Measurements from ENCODE around the gene PRELID1.
A peak's percentile ranks its signal among the peaks of the same experiment; 100 is the strongest.
"Not testable (repeated sequence)": the region's sequence is repeated elsewhere in the genome, so short reads cannot be mapped to it uniquely, and the experiment has no call there.

Gene PRELID1, protein sequence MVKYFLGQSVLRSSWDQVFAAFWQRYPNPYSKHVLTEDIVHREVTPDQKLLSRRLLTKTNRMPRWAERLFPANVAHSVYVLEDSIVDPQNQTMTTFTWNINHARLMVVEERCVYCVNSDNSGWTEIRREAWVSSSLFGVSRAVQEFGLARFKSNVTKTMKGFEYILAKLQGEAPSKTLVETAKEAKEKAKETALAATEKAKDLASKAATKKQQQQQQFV

DNA sequence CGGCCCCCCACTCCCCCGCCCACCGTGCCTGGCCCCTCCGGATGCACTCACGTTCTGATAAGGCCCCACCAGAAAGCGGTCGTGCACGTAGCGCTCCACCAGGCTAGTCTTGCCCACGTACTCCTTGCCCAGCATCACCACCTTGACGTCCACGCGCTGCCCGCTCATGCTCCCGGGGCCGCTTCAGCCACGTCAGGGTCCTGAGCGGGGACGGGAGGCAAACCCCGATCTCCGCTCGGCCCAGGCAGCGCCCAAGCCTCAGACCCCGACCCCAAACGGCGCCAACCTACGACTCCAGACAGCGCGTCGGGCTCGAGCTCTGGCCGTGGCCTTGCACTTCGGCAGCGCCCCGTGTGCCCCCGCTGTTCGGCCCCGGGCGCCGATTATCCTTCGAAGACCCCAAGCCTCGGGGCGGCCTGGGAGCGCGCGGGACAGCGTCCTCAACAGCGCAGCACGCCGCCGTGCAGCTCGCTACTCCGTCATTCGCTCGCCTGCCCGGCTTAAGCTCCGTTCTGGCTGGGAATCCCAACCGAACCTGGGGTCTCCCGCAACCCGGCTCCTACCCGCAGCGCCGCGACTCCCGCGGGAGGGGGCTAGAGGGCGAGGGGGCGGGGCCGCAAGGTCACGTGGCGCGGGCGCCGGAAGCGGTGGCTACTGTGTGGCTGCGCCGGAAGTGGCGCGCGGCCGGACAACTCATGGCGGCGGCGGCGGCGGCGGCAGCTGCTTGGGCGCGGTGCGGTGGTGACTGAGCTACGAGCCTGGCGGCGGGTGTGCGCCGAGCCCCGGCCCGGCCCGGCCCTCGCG lies at the start of gene PRELID1, which contains the start of gene RAB24:
PRELID1 (plus strand) TSS at position 679 of the 804 bp plus-strand sequence. CDS start 187 bp downstream, outside the sequence.
RAB24 (minus strand) TSS at position 599 of the 804 bp plus-strand sequence; CDS start at position 168, 431 bp downstream.
- DNase-seq, result peak; percentile 80 to 83

DNA sequence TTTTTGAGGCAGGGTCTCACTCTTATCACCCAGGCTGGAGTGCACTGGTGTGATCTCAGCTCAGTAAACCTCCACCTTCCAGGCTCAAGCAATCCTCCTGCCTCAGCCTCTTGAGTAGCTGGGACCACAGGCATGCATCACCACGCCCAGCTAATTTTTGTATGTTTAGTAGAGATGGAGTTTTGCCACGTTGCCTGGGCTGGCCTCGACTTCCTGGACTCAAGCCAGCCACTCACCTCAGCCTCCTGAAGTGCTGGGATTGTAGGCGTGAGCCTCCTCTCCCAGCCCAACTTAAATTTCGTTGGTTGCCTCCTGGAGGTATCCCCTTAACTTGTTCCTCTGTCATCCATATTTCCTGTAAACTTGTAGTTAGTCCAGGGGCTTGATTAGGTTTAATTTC lies 47.3 kb upstream of the PRELID1 start:
- DNase-seq, result no peak

DNA sequence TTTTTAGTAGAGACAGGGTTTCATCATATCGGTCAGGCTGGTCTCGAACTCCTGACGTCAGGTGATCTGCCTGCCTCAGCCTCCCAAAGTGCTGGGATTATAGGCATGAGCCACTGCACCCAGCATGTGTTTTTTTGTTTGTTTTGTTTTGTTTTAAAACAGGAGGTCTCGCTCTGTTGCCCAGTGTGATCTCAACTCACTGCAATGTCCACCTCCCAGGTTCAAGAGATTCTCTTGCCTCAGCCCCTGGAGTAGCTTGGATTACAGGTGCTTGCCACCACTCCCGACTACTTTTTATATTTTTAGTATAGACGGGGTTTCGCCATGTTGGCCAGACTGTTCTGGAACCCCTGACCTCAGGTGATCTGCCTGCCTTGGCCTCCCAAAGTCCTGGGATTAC lies 44.9 kb upstream of the PRELID1 start:
- DNase-seq, result not testable (repeated sequence)

DNA sequence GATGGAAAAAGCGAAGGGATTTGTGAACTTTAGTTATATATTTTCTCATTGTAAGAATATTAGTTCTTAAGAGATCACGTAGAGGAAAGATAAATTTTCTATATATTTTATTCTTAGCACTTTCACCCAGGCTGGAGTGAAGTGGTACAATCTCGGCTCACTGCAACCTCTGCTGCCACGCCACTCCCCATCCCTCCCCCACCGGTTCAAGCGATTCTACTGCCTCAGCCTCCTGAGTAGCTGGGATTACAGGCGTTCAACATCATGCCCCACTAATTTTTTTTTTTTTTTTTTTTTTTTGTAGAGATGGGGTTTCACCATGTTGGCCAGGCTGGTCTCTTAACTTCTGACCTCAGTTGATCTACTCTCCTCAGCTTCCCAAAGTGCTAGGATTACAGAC lies 42.6 kb upstream of the PRELID1 start:
- no peak for DNase-seq

DNA sequence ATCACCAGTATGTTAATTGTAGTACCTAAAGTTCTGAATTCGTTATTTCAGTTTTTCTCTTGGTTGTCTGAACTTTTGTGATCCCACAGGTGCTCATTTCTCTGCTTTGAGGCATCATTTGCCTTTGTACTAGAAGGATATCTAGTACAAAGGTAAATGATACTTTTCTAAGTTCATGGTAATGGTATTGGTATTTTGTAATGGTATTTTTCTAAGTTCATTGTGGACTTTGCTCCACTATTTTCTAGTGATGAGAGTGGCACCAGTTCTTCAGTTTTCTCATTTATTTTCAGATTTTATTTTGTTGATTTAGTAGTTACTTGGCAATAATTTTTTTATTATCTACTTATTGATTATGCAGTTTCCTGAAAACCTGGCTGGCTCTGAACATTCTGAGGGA lies 42.1 kb upstream of the PRELID1 start:
- no peak for DNase-seq

DNA sequence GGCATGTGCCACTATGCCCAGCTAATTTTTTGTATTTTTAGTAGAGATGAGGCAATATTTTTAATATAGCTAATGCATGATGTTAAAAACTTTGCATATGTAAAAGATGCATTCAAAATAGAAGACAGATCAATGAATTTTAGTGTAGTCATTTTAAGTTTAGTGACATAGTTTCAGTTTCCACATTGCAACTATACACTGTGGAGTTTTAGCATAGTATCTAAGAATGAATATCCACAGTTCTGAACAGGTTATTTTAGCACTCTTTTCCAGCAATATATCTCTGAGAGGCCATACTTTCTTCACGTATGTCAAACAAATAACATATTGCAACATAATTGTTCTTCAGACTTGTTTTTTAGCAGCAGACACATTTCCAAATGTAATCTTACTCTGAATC lies 39.4 kb upstream of the PRELID1 start:
- no peak for DNase-seq

DNA sequence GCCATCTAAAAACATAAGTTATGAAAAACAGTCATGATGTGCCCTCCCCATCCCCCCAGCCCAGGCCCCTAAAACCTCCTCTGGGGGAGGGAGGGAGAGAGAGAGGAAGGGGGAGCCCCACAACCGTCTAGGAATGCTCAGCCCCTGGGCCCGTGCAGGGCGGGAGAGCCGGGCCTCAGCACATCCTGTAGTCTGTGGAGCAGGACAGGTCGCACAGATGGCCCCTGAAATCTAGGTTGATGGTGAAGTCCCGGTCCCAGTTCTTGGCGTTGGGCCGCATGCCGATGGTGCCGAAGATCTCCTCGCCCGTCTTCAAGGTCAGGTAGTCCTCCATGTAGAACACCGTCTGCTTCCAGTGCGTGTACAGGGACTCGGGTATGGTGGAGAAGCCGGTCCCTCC lies 38.2 kb upstream of the PRELID1 start:
- DNase-seq, result no peak

DNA sequence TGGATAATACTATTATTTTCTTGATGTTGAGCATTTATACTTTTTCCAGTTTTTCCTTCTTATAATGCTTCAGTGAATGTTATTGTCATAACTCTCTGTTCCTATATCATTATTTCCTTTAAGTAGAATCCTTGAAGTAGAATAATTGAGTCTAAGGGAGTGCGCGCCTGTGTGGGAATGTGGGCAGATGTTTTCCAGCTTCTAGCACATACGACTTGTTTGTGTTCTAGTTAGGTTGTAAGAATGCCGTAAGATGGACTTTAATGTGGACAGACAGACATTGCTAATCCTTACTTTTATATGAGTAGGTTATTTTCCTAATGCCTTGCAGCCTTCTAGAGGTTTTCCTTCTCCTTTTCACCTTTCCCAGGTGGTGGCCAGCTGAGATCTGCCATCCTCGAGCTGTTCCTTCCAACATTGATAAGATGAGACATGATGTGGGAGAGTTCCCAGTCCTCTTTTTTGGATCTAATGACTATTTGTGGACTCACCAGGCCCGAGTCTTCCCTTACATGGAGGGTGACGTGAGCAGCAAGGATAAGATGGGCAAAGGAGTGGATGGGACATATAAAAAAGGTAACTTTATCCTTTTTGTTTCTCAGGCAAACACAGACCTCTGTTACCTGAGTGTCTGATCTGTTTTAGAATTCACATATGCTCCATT lies 34.2 kb upstream of the PRELID1 start:
- DNase-seq, result no peak

DNA sequence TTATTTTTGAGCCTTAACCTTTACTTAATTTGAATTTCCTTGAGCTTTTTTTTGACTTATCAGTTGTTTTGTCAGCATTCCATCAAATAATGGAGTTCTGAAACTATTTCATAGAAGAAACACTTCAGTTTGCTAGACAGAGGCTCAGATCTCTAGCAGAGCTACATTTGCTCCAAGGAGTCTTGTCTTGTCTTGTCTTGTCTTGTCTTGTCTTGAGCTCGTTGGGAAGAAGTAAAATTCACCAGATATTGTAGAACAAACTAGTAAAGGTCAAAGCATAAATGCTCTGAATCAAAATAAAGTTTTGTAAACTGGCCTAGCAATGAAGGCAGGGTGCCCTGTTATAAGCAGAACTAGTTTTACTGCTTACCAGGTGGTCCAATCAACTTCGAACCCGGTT lies 33.6 kb upstream of the PRELID1 start:
- no peak for DNase-seq

DNA sequence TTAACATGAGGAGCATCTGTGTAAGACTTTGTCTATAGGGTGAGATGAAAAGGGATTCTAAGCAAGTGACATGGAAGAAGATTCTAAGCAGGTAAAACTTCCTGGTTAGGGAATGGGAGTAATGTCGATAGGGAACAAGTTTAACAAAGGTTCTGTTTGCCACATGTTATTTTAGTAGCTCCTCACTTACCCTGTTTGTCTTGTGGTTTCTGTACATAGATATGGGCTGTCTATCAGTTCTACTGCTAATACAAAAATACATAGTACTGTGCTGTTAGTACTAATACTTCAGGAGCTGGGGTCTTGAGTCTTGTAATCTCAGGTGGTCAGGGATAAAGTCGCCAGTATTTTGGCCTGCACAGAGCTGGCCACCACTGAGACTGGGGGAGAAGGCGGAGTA lies 32.9 kb upstream of the PRELID1 start:
- no peak for DNase-seq

DNA sequence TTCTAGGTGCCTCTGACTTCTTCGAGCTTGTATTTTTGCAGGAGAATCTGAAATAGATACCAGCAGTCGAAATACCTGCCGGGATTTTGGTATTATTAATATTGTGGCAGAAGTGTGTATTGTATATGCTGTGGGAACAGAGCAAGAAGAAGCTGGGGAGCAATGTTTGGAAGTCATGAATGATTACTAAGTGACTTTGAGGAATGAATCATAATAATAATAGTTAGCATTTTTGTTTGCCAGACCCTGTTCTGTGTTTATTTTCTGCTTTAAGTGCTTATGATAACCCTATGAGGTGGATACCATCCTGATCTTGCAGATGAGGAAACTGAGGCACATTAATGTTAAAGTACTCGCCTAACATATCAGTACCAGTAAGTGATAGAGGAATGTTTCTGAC lies 32.5 kb upstream of the PRELID1 start:
- DNase-seq, result no peak

DNA sequence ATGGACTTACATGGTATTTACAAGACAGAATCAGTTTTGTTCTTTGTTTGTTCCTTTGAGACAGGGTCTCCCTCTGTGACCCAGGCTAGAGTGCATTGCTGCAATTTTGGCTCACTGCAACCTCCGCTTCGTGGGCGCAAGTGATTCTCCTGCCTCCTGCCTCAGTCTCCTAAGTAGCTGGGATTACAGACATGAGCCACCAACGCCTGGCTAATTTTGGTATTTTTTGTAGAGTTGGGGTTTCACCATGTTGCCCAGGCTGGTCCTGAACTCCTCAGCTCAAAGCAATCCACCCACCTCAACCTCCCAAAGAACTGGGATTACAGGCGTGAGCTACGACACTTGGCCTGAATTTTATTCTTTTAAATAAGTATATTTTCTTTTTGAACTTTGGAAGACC lies 27.7 kb upstream of the PRELID1 start:
- no peak for DNase-seq

DNA sequence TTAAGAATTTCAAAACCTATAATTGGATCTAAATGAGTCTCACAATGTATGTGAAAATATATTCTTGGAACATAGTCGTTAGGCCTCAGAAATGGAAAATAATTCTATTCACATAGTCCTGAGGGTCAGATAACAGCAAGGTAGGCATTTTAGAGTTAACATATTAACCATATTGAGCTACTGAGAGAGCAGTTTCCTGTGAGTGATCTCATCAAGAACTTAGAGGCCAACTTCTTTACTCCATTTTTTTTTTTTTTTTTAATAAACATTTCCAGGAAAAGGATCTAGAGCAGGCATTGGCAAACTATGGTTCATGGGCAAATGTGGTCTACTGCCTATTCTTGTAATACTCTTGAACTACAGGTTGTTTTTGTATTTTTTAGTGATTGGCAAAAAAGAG lies 26.7 kb upstream of the PRELID1 start:
- DNase-seq, result no peak

DNA sequence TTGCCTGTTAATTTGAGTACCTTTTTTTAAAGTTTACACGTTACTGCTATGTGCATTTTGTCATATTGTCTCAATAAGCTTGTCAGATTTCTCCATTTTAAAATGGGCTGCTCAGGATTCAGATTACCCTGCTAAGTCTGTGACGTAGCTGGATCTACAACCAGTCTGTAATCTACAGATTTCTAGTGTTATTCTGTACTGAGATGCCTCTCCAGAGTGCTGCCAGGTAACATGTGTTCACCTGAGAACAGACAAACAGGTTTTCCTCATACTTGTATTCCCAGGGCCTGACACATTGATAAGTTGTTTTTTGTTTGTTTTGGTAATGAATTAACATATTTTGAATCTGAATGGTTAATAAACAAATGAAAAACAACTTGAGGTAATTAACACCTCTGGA lies 15.4 kb upstream of the PRELID1 start:
- no peak for DNase-seq

DNA sequence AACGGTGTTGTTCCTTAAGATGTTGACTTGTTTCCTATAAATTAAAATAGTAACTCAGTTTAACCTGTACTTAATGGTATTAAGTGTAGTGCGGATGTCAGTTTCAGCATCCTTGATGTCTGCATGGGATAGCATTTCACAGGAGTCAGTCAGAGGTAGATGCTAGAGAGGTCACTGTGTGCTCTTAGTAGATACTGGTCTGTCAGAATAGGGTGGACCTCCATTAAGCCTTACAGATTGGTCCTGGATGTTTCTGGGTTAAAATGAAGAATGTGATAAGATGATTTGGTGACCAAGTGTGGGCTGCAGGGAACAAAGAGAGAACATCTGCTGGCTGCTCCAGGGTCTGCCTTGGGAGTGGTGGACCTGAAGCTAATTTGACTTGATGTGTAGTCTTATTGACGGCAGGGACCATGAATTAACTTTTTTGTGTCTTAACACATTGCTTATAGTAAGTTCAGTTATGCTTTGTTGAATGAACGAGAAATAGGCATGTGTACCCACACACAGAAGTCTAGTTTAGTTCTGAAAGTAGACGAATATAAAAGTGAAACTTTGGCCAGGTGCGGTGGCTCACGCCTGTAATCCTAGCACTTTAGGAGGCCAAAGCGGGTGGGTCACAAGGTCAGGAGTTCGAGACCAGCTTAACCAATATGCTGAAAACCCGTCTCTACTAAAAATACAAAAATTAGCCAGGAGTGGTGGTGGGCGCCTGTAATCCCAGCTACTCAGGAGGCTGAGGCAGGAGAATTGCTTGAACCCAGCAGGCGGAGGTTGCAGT lies 12.6 kb upstream of the PRELID1 start:
- DNase-seq, result no peak

DNA sequence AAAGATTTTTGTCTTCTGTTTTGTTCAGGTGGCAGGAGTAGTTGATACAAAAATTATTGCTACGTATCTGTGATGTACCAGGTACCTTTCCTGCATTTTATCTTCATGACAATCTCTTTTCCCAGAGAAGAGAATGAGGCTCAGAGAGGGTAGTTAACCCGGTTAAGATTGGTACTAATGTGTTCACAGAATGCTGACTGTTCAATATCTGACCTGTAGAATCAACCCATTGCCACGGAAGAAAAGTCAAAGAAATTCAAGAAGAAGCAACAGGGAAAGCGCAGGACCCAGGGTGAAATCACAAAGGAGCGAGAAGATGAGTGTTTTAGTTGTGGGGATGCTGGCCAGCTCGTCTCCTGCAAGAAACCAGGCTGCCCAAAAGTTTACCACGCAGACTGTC lies 11.9 kb upstream of the PRELID1 start:
- DNase-seq, result no peak

DNA sequence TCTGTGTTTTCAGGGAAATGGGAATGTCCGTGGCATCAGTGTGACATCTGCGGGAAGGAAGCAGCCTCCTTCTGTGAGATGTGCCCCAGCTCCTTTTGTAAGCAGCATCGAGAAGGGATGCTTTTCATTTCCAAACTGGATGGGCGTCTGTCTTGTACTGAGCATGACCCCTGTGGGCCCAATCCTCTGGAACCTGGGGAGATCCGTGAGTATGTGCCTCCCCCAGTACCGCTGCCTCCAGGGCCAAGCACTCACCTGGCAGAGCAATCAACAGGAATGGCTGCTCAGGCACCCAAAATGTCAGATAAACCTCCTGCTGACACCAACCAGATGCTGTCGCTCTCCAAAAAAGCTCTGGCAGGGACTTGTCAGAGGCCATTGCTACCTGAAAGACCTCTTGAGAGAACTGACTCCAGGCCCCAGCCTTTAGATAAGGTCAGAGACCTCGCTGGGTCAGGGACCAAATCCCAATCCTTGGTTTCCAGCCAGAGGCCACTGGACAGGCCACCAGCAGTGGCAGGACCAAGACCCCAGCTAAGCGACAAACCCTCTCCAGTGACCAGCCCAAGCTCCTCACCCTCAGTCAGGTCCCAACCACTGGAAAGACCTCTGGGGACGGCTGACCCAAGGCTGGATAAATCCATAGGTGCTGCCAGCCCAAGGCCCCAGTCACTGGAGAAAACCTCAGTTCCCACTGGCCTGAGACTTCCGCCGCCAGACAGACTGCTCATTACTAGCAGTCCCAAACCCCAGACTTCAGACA lies 9.6 kb upstream of the PRELID1 start:
- DNase-seq, result no peak

DNA sequence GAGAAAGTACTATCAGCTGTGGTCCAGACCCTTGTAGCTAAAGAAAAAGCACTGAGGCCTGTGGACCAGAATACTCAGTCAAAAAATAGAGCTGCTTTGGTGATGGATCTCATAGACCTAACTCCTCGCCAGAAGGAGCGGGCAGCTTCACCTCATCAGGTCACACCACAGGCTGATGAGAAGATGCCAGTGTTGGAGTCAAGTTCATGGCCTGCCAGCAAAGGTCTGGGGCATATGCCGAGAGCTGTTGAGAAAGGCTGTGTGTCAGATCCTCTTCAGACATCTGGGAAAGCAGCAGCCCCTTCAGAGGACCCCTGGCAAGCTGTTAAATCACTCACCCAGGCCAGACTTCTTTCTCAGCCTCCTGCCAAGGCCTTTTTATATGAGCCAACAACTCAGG lies 9.0 kb upstream of the PRELID1 start:
- no peak for DNase-seq

DNA sequence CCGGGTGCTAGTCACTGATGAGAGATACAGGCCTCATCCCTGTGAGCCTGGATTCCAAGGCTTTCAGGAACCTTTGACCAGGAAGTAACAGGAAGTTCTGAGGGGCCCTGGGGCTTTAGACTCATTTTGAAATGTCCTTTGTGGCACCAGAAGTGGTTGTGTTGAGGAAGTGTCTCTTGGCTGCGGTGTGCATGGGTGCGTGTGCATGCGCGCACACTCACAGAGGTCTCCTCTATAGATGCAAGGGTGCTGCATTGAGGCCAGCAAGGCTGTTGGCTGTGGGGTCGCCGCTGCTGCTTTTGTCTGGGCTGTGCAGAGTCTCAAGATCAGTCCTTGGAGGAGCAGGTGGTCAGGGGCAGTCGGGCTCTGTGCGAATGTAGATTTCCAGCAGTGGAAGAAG lies 7.7 kb upstream of the PRELID1 start:
- DNase-seq, result no peak

DNA sequence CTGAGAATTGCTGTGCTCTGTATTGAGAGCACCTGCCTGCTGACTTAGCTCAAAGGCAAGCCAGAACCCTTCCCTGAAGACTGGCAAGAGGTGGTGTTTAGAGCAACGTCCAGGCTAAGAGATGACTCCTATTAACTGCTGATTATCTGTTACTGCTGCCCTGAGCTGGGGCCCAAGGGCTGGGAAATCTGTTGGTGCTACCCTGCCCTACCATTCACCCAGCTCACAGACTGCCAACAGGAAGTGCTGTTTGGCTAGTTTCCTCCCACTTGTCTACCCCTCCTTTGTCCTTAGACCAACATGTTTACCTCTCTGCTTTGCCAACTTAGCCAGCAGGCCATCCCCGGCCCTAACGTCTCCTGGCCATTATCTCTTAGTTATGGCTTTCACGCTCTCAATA lies 7.0 kb upstream of the PRELID1 start:
- no peak for DNase-seq

DNA sequence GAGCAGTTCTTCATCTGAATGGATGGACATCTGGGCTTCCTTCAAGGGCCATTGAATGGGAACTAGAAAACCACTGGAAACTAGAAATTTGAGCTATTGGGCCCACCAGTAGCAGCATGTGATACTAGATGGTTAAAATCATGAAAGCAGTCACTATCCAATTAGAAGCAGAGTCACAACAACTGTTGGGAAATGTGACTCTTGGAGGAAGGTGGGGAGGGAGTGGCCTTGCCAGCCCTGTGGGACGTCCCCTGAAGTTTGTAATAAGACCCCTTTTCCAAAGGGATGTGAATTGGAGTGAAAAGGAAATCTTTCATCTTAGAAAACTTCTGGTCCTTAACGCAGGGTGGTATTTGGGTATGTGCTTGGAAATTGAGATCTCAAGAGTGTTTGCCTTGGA lies 5.7 kb upstream of the PRELID1 start:
- DNase-seq, result no peak

DNA sequence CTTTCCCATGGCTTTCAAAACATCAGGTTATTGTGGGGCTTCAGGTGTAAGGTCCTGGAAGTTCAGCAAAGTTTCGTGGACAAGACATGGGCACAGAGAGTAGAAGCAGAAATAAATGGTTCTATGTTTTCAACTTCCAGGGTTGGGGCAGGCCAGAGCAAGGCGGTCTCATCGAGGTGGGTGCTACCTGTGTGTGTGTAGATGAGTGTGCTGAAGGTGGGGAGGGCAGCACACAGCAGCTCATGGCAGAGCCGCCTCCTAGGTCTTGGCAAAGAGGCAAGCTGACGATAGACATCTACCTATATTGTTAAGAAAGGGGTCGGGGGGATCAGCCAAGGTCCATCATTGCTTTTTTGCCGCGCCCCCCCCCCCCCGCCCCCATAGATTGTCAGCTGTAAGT lies 3.9 kb upstream of the PRELID1 start:
- no peak for DNase-seq

All from activated CD4-positive, alpha-beta T cell treated with anti-CD3 and anti-CD28 coated beads, Interleukin-2, amount 50 U/mL, for 4 hours (primary cell).